A549 (cell line): Measurements from ENCODE around the gene ATAD5.

Source experiments
- NR3C1 ChIP-seq: fragments of >200 bp; sonication (Bioruptor Twin); formaldehyde crosslinking; IDR thresholded peaks from 3 replicates; pipeline ENCODE4 v1.6.1; 2017
- TF ChIP-seq, protein P1 (sequence below): fragments of >200 bp; sonication (Bioruptor Twin); formaldehyde crosslinking; IDR thresholded peaks from 3 replicates; pipeline ENCODE4 v1.5.1; 2016

- TF ChIP-seq, protein P1, sequence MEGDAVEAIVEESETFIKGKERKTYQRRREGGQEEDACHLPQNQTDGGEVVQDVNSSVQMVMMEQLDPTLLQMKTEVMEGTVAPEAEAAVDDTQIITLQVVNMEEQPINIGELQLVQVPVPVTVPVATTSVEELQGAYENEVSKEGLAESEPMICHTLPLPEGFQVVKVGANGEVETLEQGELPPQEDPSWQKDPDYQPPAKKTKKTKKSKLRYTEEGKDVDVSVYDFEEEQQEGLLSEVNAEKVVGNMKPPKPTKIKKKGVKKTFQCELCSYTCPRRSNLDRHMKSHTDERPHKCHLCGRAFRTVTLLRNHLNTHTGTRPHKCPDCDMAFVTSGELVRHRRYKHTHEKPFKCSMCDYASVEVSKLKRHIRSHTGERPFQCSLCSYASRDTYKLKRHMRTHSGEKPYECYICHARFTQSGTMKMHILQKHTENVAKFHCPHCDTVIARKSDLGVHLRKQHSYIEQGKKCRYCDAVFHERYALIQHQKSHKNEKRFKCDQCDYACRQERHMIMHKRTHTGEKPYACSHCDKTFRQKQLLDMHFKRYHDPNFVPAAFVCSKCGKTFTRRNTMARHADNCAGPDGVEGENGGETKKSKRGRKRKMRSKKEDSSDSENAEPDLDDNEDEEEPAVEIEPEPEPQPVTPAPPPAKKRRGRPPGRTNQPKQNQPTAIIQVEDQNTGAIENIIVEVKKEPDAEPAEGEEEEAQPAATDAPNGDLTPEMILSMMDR, result no peak
- TF ChIP-seq NR3C1, result no peak
Measured at GRCh38 chr17:30812218-30813177, 19.3 kb upstream of the ATAD5 start.
